B cell (primary cell): Measurements from ENCODE around the gene FYCO1. TPM values are rescaled to one million over a fixed set of nuclear protein-coding genes. Genes with fewer than 3 reads are reported as not detected.
A peak's percentile ranks its signal among the peaks of the same experiment; 100 is the strongest.

Experiments used
- ATAC-seq: fragments of 200-7000 bp; cut with Tn5 transposase; one replicate; pipeline ENCODE4 v1.10.0; 2021; ENCODE audit warnings: low read depth, mild to moderate bottlenecking, moderate number of reproducible peaks, moderate library complexity
- CTCF ChIA-PET: fragments of 350-600 bp; sonication (Branson Sonifier 250); formaldehyde crosslinking; loops from one replicate; lab custom pipeline; 2021; ENCODE audit warnings: antibody characterized with exemption, inconsistent platforms; lab: Charles Lee
- POLR2A ChIA-PET: fragments of 350-600 bp; sonication (Branson Sonifier 250); formaldehyde crosslinking; loops from one replicate; lab custom pipeline; 2021; ENCODE audit warnings: antibody characterized with exemption; lab: Charles Lee
- DNase-seq: peaks from one replicate; pipeline ENCODE4 v3.0.0; 2013
- H2AFZ ChIP-seq: 2 replicates; pipeline ENCODE4 v1.6.1; 2012; ENCODE audit warnings: mild to moderate bottlenecking, low read depth, low read length; ENCODE audit not compliant: insufficient read depth, poor library complexity, severe bottlenecking
- H3K27ac ChIP-seq, 2 donors: 1 replicate in 1 of 2; 2 replicates in 1 of 2; pipeline ENCODE4 v1.5.1; 2012 to 2013; ENCODE audit warnings: low read length in 2 of 2, mild to moderate bottlenecking in 2 of 2, moderate library complexity in 1 of 2
- H3K27me3 ChIP-seq, 4 experiments: fragments of 200-600 bp in 1 of 4; sonication (generic) in 1 of 4; replicated peaks in 1 of 4; 1 replicate in 2 of 4; 2 replicates in 2 of 4; pipeline versions ENCODE4 v1.6.1 to v1.7.0; 2013 to 2016; ENCODE audit warnings: low read length in 3 of 4, mild to moderate bottlenecking in 2 of 4, mixed read lengths in 1 of 4, moderate library complexity in 1 of 4; ENCODE audit not compliant: insufficient read depth in 4 of 4, control insufficient read depth in 3 of 4; ENCODE audit errors: control extremely low read depth in 1 of 4
- H3K36me3 ChIP-seq, 2 experiments: replicated peaks in 1 of 2; 1 replicate in 1 of 2; 2 replicates in 1 of 2; pipeline versions ENCODE4 v1.6.1 to v1.7.1; 2013; ENCODE audit warnings: low read length in 1 of 2; ENCODE audit not compliant: insufficient read depth in 2 of 2, control insufficient read depth in 1 of 2; ENCODE audit errors: control extremely low read depth in 1 of 2, extremely low read depth in 1 of 2
- H3K4me1 ChIP-seq, 2 donors: fragments of 200-600 bp in 1 of 2; sonication (generic) in 1 of 2; 1 replicate in 1 of 2; 2 replicates in 1 of 2; pipeline versions ENCODE4 v1.5.1 to v1.6.1; 2013 to 2017; ENCODE audit warnings: low read length in 2 of 2; ENCODE audit not compliant: control insufficient read depth in 2 of 2, insufficient read depth in 2 of 2
- H3K4me2 ChIP-seq: replicated peaks from 2 replicates; pipeline ENCODE3; 2012; ENCODE audit warnings: mild to moderate bottlenecking, low read depth, low read length; ENCODE audit not compliant: poor library complexity, severe bottlenecking
- H3K4me3 ChIP-seq, 5 experiments: fragments of 200-600 bp in 1 of 5; sonication (generic) in 1 of 5; 1 replicate in 3 of 5; 2 replicates in 2 of 5; pipeline versions ENCODE4 v1.5.1 to v1.7.0; 2011 to 2016; ENCODE audit warnings: low read length in 4 of 5, mild to moderate bottlenecking in 4 of 5, low read depth in 2 of 5, control low read depth in 1 of 5, moderate library complexity in 1 of 5; ENCODE audit not compliant: insufficient read depth in 1 of 5; ENCODE audit errors: control extremely low read depth in 1 of 5, extremely low read depth in 1 of 5
- H3K79me2 ChIP-seq: fragments of 200-600 bp; sonication (generic); one replicate; pipeline ENCODE4 v1.6.0; 2016; ENCODE audit warnings: low read length; ENCODE audit not compliant: control insufficient read depth, insufficient read depth
- H3K9ac ChIP-seq: fragments of 200-600 bp; sonication (generic); 2 replicates; pipeline ENCODE4 v1.6.1; 2017; ENCODE audit warnings: mild to moderate bottlenecking, low read length, moderate library complexity
- H3K9me3 ChIP-seq, 3 donors: one replicate each; pipeline versions ENCODE4 v1.6.1 to v1.7.1; 2013; ENCODE audit warnings: low read length in 2 of 3; ENCODE audit not compliant: control insufficient read depth in 2 of 3, insufficient read depth in 1 of 3; ENCODE audit errors: control extremely low read depth in 1 of 3
- H4K20me1 ChIP-seq: 2 replicates; pipeline ENCODE4 v1.6.0; 2012; ENCODE audit warnings: mild to moderate bottlenecking, low read length; ENCODE audit not compliant: insufficient read depth, control insufficient read depth, poor library complexity, severe bottlenecking
- H3K27ac Mint-ChIP-seq: one replicate; pipeline ENCODE4 v1.8.0; 2021; ENCODE audit warnings: mixed read lengths
- H3K27me3 Mint-ChIP-seq: one replicate; pipeline ENCODE4 v1.8.0; 2021; ENCODE audit warnings: mixed read lengths
- H3K4me1 Mint-ChIP-seq: one replicate; pipeline ENCODE4 v1.8.0; 2021; ENCODE audit warnings: mixed read lengths
- H3K4me3 Mint-ChIP-seq: one replicate; pipeline ENCODE4 v1.8.0; 2021; ENCODE audit warnings: mixed read lengths
- H3K9me3 Mint-ChIP-seq: one replicate; pipeline ENCODE4 v1.8.0; 2022; ENCODE audit warnings: mixed read lengths; ENCODE audit not compliant: insufficient read depth
- EZH2 ChIP-seq: IDR thresholded peaks from 2 replicates; pipeline ENCODE4 v1.6.1; 2012; ENCODE audit warnings: borderline replicate concordance, low read depth, mild to moderate bottlenecking, moderate library complexity, low read length; ENCODE audit not compliant: insufficient read depth, poor library complexity, severe bottlenecking
- WGBS: methylation state at CpG from one replicate; pipeline ENCODE4 v1.1.5; 2013; ENCODE audit warnings: missing lambda C conversion rate; ENCODE audit not compliant: insufficient coverage; 5-methylcytosine and 5-hydroxymethylcytosine counted together
- intact Hi-C: fragments of 100-400 bp; cut with micrococcal nuclease; formaldehyde crosslinking; loops from one replicate; pipeline ENCODE4 v1.10.0; 2022
- polyA plus RNA-seq: library from polyadenylated mRNA; depleted of rRNA; stranded (reverse); fragments of >200 nt; gene quantifications from 2 replicates; pipeline ENCODE4 v1.2.3, GENCODE V29; 2012
- total RNA-seq, 2 donors: library from RNA; stranded (reverse); fragments of 120-200 nt in 1 of 2; gene quantifications; 1 replicate in 1 of 2; 2 replicates in 1 of 2; pipeline versions ENCODE4 v1.2.3 to v1.2.4, GENCODE V29; 2013 to 2022
- TF ChIP-seq, protein P1 (sequence below): fragments of 200-600 bp; IDR thresholded peaks from one replicate; pipeline ENCODE4 v1.8.0; 2022; ENCODE audit warnings: antibody characterized with exemption, mild to moderate bottlenecking

The FYCO1 gene
- total and polyA plus RNA-seq, 2 donors (not counting 1 experiment from before 2014, with no cell fraction given): 5.4 to 16.7 TPM

DNA sequence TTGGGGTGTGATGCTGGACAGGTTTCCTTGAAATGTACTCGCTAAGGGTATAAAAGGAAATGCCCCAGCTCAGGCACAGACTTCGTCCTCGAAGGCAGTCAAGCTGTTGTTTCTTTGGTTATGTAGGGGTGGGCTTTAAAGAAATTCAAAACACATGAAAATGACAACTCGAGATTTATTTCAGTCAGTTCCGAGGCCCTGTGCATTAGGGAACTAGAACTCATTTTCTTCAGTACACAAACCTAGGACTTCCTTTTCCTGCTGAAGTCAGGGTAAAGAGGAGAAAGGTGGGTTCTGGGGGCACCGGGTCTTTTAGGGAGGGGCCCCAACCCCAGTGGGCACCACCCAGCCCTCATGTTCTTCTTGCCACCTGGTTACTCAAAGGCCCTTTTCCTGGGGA, 101.6 kb downstream of the FYCO1 start:
- intact Hi-C loops: loop anchor here (5.0 kb wide), 1 partner anchor 52 kb away; the partner anchor contains the start of gene LZTFL1
- H3K4me1 Mint-ChIP-seq: peaks cover 55% of the 10 kb centered on the region
- no peak for TF ChIP-seq EZH2
- TF ChIP-seq, protein P1, sequence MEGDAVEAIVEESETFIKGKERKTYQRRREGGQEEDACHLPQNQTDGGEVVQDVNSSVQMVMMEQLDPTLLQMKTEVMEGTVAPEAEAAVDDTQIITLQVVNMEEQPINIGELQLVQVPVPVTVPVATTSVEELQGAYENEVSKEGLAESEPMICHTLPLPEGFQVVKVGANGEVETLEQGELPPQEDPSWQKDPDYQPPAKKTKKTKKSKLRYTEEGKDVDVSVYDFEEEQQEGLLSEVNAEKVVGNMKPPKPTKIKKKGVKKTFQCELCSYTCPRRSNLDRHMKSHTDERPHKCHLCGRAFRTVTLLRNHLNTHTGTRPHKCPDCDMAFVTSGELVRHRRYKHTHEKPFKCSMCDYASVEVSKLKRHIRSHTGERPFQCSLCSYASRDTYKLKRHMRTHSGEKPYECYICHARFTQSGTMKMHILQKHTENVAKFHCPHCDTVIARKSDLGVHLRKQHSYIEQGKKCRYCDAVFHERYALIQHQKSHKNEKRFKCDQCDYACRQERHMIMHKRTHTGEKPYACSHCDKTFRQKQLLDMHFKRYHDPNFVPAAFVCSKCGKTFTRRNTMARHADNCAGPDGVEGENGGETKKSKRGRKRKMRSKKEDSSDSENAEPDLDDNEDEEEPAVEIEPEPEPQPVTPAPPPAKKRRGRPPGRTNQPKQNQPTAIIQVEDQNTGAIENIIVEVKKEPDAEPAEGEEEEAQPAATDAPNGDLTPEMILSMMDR: no peak
- H3K27ac ChIP-seq: peak overlapping the region; percentile 56 to 79
- peak overlapping the region in 1 of 5 experiments; percentile 2 for H3K4me3 ChIP-seq
- H3K4me3 Mint-ChIP-seq: peak overlapping the region; percentile 58
- ChIA-PET POLR2A (no interaction called here), CTCF (interaction anchor here (0.7 to 2.0 kb wide), 3 partner anchors 11 to 536 kb away, joined by 3 to 13 read pairs (median 4); no protein-coding TSS in a partner anchor)
- H3K27me3 Mint-ChIP-seq: no peaks in the 10 kb centered on the region
- H3K9me3 ChIP-seq: no peaks in the 10 kb centered on the region
- H3K79me2 ChIP-seq: no peaks in the 10 kb centered on the region
- peak overlapping the region; percentile 74 for H2AFZ ChIP-seq
- no peak for ATAC-seq
- peak; percentile 44 for DNase-seq
- no peaks in the 10 kb centered on the region for H4K20me1 ChIP-seq
- H3K36me3 ChIP-seq: no peaks in the 10 kb centered on the region
- peak overlapping the region; percentile 84 for H3K27ac Mint-ChIP-seq
- peaks cover 42 to 44% of the 10 kb centered on the region in 2 donors for H3K4me1 ChIP-seq
- H3K9me3 Mint-ChIP-seq: no peaks in the 10 kb centered on the region
- no peaks in the 10 kb centered on the region for H3K27me3 ChIP-seq
- 15% methylated on average over 2 of the region's 6 CpGs for WGBS
- peak overlapping the region; percentile 64 for H3K4me2 ChIP-seq
- peak overlapping the region; percentile 42 for H3K9ac ChIP-seq

DNA sequence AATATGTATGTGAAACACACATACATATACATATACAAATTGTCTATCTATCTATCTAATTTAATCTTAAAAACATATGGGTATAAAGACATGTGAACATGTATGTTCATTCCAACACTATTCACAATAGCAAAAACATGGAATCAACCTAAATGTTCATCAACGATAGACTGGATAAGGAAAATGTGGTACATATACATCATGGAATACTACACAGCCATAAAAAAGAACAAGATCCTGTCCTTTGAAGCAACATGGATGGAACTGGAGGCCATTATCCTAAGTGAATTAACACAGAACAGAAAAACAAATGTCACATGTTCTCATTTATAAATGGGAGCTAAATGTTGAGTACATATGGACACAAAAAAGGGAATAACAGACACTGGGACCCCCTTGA, 103.5 kb downstream of the FYCO1 start:
- Histone ChIP-seq H4K20me1 (no peaks in the 10 kb centered on the region), H3K27ac (peak overlapping the region; percentile 27 to 79), H3K36me3 (no peaks in the 10 kb centered on the region), H3K79me2 (no peaks in the 10 kb centered on the region), H3K4me2 (no peak overlapping the region), H3K9me3 (no peaks in the 10 kb centered on the region), H2AFZ (no peak overlapping the region), H3K27me3 (no peaks in the 10 kb centered on the region), H3K4me3 (no peak overlapping the region), H3K9ac (no peak overlapping the region), H3K4me1 (peaks cover 52 to 59% of the 10 kb centered on the region in 2 donors)
- intact Hi-C loops: loop anchor here (5.0 kb wide), 1 partner anchor 50 kb away; the partner anchor contains the start of gene LZTFL1
- Mint-ChIP-seq H3K27me3 (no peaks in the 10 kb centered on the region), H3K9me3 (no peaks in the 10 kb centered on the region), H3K4me3 (no peak overlapping the region), H3K4me1 (peaks cover 65% of the 10 kb centered on the region), H3K27ac (peak overlapping the region; percentile 87)
- TF ChIP-seq, protein P1: no peak
- no peak for TF ChIP-seq EZH2
- no peak for DNase-seq
- ATAC-seq: no peak
- WGBS: no CpG with 5 or more reads among the region's 1 CpG
- POLR2A ChIA-PET: no interaction called here
- CTCF ChIA-PET: no interaction called here
